ENCODE results near the gene FAM167B.

DNA sequence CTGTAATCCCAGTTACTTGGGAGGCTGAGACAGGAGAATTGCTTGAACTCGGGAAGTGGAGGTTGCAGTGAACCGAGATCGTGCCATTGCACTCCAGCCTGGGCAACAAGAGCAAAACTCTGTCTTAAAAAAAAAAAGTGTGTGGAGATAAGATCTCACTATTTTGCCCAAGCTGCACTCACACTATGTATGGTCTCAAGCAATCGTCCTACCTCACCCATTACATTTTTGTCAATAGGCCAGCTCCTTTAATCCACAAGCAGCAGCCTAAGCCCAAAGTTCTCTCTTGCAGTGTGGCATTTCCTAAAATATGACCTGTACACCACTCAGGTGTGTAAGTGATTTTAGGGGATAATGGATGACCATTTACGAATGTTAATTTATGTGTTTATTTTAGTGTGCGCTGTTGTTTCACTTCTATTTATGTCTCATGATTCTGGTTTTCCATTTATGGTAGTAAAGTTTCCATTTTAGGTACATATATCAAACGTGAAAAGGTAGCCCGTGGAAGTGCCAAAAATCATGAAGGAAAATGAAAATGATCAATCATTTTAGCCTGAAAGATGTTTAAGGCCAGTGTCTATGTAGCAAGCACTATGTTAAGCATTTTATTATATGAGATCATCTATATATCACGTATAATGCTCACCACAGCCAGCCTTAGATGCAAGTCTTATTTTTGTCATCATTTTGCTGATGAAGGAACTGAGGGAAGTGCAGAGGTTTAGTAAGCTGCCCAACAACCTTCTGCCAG is 9.6 kb downstream of the FAM167B start:
- no peak for TF ChIP-seq EZH2 (IDR thresholded peaks at IDR 0.05; ENCODE audit: borderline replicate concordance, insufficient read depth, low read depth, low read length, poor library complexity, severe bottlenecking)
- TF ChIP-seq, protein P1, sequence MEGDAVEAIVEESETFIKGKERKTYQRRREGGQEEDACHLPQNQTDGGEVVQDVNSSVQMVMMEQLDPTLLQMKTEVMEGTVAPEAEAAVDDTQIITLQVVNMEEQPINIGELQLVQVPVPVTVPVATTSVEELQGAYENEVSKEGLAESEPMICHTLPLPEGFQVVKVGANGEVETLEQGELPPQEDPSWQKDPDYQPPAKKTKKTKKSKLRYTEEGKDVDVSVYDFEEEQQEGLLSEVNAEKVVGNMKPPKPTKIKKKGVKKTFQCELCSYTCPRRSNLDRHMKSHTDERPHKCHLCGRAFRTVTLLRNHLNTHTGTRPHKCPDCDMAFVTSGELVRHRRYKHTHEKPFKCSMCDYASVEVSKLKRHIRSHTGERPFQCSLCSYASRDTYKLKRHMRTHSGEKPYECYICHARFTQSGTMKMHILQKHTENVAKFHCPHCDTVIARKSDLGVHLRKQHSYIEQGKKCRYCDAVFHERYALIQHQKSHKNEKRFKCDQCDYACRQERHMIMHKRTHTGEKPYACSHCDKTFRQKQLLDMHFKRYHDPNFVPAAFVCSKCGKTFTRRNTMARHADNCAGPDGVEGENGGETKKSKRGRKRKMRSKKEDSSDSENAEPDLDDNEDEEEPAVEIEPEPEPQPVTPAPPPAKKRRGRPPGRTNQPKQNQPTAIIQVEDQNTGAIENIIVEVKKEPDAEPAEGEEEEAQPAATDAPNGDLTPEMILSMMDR (IDR thresholded peaks at IDR 0.05), result no peak

Measured in B cell (primary cell).